GM12891 (cell line): ENCODE data around the gene TRAP1.

ENCODE experiments used
- PAX5 ChIP-seq: IDR thresholded peaks from 2 replicates; pipeline ENCODE4 v1.6.1; 2011; ENCODE audit warnings: low read length, moderate library complexity, mild to moderate bottlenecking; ENCODE audit not compliant: insufficient read depth, severe bottlenecking
- POLR2A ChIP-seq: IDR thresholded peaks from 2 replicates; pipeline ENCODE4 v1.6.1; 2011; ENCODE audit warnings: low read depth, low read length, control low read depth
- POLR2AphosphoS5 ChIP-seq: IDR thresholded peaks from 2 replicates; pipeline ENCODE4 v1.6.1; 2011; ENCODE audit warnings: low read depth, low read length, control low read depth
- SPI1 ChIP-seq: IDR thresholded peaks from 2 replicates; pipeline ENCODE4 v1.6.1; 2011; ENCODE audit warnings: low read depth, low read length, control low read depth
- TAF1 ChIP-seq: IDR thresholded peaks from 2 replicates; pipeline ENCODE4 v1.6.1; 2011; ENCODE audit warnings: low read depth, low read length, control low read depth

- no peak for TF ChIP-seq POLR2AphosphoS5
- TF ChIP-seq POLR2A, result no peak
- no peak for TF ChIP-seq TAF1
- TF ChIP-seq SPI1, result no peak
- TF ChIP-seq PAX5, result no peak
Observed at GRCh38 chr16:3730161-3731125, 13.1 kb upstream of the TRAP1 start.
